ENCODE results near the gene DUSP9.

DNA sequence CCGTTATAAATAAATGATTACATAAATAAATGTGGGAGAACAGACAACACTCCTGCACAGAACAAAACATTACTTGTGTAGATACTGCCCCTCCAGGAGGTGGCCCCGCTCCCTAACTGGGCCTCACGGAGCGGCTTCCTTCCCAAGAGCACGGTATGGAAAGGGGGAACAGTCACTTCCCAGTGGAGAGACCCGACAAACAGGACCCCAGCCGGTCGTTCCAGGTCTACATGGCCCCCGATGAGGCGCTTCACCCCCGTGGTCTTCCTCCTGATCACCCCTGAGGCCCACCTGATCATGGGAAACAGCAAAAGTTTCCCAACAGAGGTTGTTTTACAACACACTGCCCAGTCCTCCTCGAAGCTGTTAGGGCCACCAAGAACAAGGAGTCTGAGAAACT is 34.2 kb downstream of the DUSP9 start:
- no peak for TF ChIP-seq POLR2A (IDR thresholded peaks at IDR 0.05; ENCODE audit: low read depth, low read length)
- TF ChIP-seq, protein P1, sequence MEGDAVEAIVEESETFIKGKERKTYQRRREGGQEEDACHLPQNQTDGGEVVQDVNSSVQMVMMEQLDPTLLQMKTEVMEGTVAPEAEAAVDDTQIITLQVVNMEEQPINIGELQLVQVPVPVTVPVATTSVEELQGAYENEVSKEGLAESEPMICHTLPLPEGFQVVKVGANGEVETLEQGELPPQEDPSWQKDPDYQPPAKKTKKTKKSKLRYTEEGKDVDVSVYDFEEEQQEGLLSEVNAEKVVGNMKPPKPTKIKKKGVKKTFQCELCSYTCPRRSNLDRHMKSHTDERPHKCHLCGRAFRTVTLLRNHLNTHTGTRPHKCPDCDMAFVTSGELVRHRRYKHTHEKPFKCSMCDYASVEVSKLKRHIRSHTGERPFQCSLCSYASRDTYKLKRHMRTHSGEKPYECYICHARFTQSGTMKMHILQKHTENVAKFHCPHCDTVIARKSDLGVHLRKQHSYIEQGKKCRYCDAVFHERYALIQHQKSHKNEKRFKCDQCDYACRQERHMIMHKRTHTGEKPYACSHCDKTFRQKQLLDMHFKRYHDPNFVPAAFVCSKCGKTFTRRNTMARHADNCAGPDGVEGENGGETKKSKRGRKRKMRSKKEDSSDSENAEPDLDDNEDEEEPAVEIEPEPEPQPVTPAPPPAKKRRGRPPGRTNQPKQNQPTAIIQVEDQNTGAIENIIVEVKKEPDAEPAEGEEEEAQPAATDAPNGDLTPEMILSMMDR (IDR thresholded peaks at IDR 0.05; ENCODE audit: extremely low read depth in 1 of 2, insufficient read depth in 1 of 2, low read depth in 1 of 2, low read length in 2 of 2), result no peak
